SK-N-SH (cell line): Measurements from ENCODE around the gene C11orf98. TPM values are rescaled to one million over a fixed set of nuclear protein-coding genes. Genes with fewer than 3 reads are reported as not detected.
"Not testable (repeated sequence)": the region's sequence is repeated elsewhere in the genome, so short reads cannot be mapped to it uniquely, and the experiment has no call there.

Experiments used
- CTCF ChIA-PET: fragments of 300-600, 350-600 bp; formaldehyde crosslinking; extraction: SDS; loops from one replicate; lab custom pipeline; 2021; lab: Yijun Ruan, JAX
- POLR2A ChIA-PET: fragments of 350-600 bp; sonication (Branson Sonifier 250); formaldehyde crosslinking; extraction: SDS; loops from one replicate; lab custom pipeline; 2020; ENCODE audit warnings: antibody characterized with exemption, inconsistent platforms; lab: Yijun Ruan, JAX
- DNase-seq: peaks from one replicate; pipeline ENCODE4 v3.0.0; 2012
- H2AFZ ChIP-seq: fragments of 200-600 bp; sonication (generic); 2 replicates; pipeline ENCODE4 v1.8.1; 2016; ENCODE audit warnings: antibody characterized with exemption, mild to moderate bottlenecking, low read depth
- H3F3A ChIP-seq: fragments of 200-600 bp; sonication (generic); replicated peaks from 2 replicates; pipeline ENCODE3; 2016; ENCODE audit warnings: antibody characterized with exemption, mild to moderate bottlenecking; ENCODE audit not compliant: insufficient read depth
- H3K27ac ChIP-seq, 2 experiments: fragments of 200-500 bp in 1 of 2; fragments of 200-600 bp in 1 of 2; sonication (Bioruptor generic) in 1 of 2; sonication (generic), shearing (Covaris generic) in 1 of 2; 2 replicates each; pipeline versions ENCODE4 v1.5.1 to v1.6.1; 2014 to 2016; ENCODE audit warnings: low read depth in 2 of 2, inconsistent platforms in 1 of 2, low read length in 1 of 2, mild to moderate bottlenecking in 1 of 2, mixed read lengths in 1 of 2
- H3K27me3 ChIP-seq: fragments of 200-600 bp; sonication (generic), shearing (Covaris generic); 2 replicates; pipeline ENCODE4 v1.6.1; 2016; ENCODE audit warnings: mixed run types; ENCODE audit not compliant: insufficient read depth
- H3K36me3 ChIP-seq, 2 experiments: fragments of 200-500 bp in 1 of 2; fragments of 200-600 bp in 1 of 2; sonication (Bioruptor generic) in 1 of 2; sonication (generic) in 1 of 2; replicated peaks in 1 of 2; 2 replicates each; pipeline versions ENCODE3 to v1.5.1; 2014 to 2016; ENCODE audit warnings: low read length in 1 of 2, mild to moderate bottlenecking in 1 of 2; ENCODE audit not compliant: insufficient read depth in 2 of 2, control insufficient read depth in 1 of 2
- H3K4me1 ChIP-seq, 2 experiments: fragments of 200-500 bp in 1 of 2; fragments of 200-600 bp in 1 of 2; sonication (Bioruptor generic) in 1 of 2; sonication (generic), shearing (Covaris generic) in 1 of 2; 2 replicates each; pipeline versions ENCODE4 v1.5.1 to v1.6.1; 2014 to 2016; ENCODE audit warnings: low read depth in 1 of 2, low read length in 1 of 2, mixed run types in 1 of 2; ENCODE audit not compliant: insufficient read depth in 2 of 2, control insufficient read depth in 1 of 2
- H3K4me2 ChIP-seq: fragments of 200-600 bp; sonication (generic), shearing (Covaris generic); 2 replicates; pipeline ENCODE4 v1.6.1; 2017; ENCODE audit warnings: mixed run types
- H3K4me3 ChIP-seq, 2 experiments: fragments of 200-500 bp in 1 of 2; fragments of 200-600 bp in 1 of 2; sonication (Bioruptor generic) in 1 of 2; sonication (generic), shearing (Covaris generic) in 1 of 2; 2 replicates each; pipeline versions ENCODE4 v1.5.1 to v1.8.1; 2014 to 2016; ENCODE audit warnings: low read depth in 2 of 2, inconsistent platforms in 1 of 2, low read length in 1 of 2, mild to moderate bottlenecking in 1 of 2, mixed read lengths in 1 of 2, moderate library complexity in 1 of 2
- H3K79me2 ChIP-seq: fragments of 200-600 bp; sonication (generic); 2 replicates; pipeline ENCODE4 v1.8.1; 2017; ENCODE audit warnings: mild to moderate bottlenecking; ENCODE audit not compliant: insufficient read depth
- H3K9ac ChIP-seq: fragments of 200-600 bp; sonication (generic); 2 replicates; pipeline ENCODE4 v1.6.1; 2017; ENCODE audit warnings: mixed run types
- H3K9me2 ChIP-seq: fragments of 200-600 bp; sonication (generic); 2 replicates; pipeline ENCODE4 v1.6.1; 2017; ENCODE audit warnings: mixed run types
- H3K9me3 ChIP-seq: fragments of 200-600 bp; sonication (generic); 2 replicates; pipeline ENCODE4 v1.6.1; 2017; ENCODE audit warnings: mixed run types, mild to moderate bottlenecking, moderate library complexity
- H4K20me1 ChIP-seq: fragments of 200-600 bp; sonication (generic); 2 replicates; pipeline ENCODE4 v1.6.1; 2017; ENCODE audit warnings: mild to moderate bottlenecking, mixed run types; ENCODE audit not compliant: insufficient read depth
- ELF1 ChIP-seq: IDR thresholded peaks from 2 replicates; pipeline ENCODE4 v1.4.0; 2012
- FOSL2 ChIP-seq: IDR thresholded peaks from 2 replicates; pipeline ENCODE4 v1.4.0; 2012; ENCODE audit warnings: low read depth, mild to moderate bottlenecking, moderate library complexity, borderline replicate concordance
- GABPA ChIP-seq: IDR thresholded peaks from 2 replicates; pipeline ENCODE4 v1.4.0; 2012; ENCODE audit warnings: low read depth, mild to moderate bottlenecking
- MEF2A ChIP-seq: IDR thresholded peaks from 2 replicates; pipeline ENCODE4 v1.4.0; 2012; ENCODE audit warnings: low read depth, borderline replicate concordance
- MXI1 ChIP-seq: IDR thresholded peaks from 2 replicates; pipeline ENCODE4 v1.6.1; 2012; ENCODE audit warnings: mild to moderate bottlenecking, low read depth, low read length, improper control_type of control experiment
- NRF1 ChIP-seq: IDR thresholded peaks from 2 replicates; pipeline ENCODE4 v1.6.1; 2012; ENCODE audit warnings: low read depth, mild to moderate bottlenecking, low read length
- POLR2AphosphoS5 ChIP-seq: IDR thresholded peaks from 2 replicates; pipeline ENCODE4 v1.6.1; 2012; ENCODE audit warnings: low read depth, low read length
- RCOR1 ChIP-seq: fragments of 150-350 bp; IDR thresholded peaks from 2 replicates; pipeline ENCODE4 v1.6.1; 2017; ENCODE audit warnings: antibody characterized with exemption, low read length
- RFX5 ChIP-seq: IDR thresholded peaks from 2 replicates; pipeline ENCODE4 v1.6.1; 2012; ENCODE audit warnings: mild to moderate bottlenecking, improper control_type of control experiment, low read length
- RXRA ChIP-seq: IDR thresholded peaks from 2 replicates; pipeline ENCODE4 v1.4.0; 2012; ENCODE audit warnings: low read depth, mild to moderate bottlenecking, borderline replicate concordance
- SIN3A ChIP-seq: IDR thresholded peaks from 2 replicates; pipeline ENCODE4 v1.6.1; 2012; ENCODE audit warnings: low read depth, mild to moderate bottlenecking, low read length, moderate library complexity, borderline replicate concordance
- YY1 ChIP-seq: IDR thresholded peaks from 2 replicates; pipeline ENCODE4 v1.4.0; 2012; ENCODE audit warnings: low read depth, mild to moderate bottlenecking
- WGBS: methylation state at CpG from one replicate; pipeline ENCODE4 v1.1.6; 2017; ENCODE audit warnings: low lambda C conversion rate; 5-methylcytosine and 5-hydroxymethylcytosine counted together
- polyA plus RNA-seq, 3 experiments: library from polyadenylated mRNA; depleted of rRNA; stranded (reverse); fragments of >200 nt; gene quantifications; 2 replicates each; pipeline ENCODE4 v1.2.3, GENCODE V29; 2012
- TF ChIP-seq, protein P1 (sequence below): fragments of 150-350 bp; IDR thresholded peaks from 2 replicates; pipeline ENCODE4 v1.6.1; 2016; ENCODE audit warnings: mild to moderate bottlenecking, low read depth, low read length
- TF ChIP-seq, protein P2 (sequence below): IDR thresholded peaks from 2 replicates; pipeline ENCODE4 v1.4.0; 2012; ENCODE audit warnings: low read depth, borderline replicate concordance
- TF ChIP-seq, protein P3 (sequence below): IDR thresholded peaks from 2 replicates; pipeline ENCODE4 v1.4.0; 2012; ENCODE audit warnings: low read depth, borderline replicate concordance
- TF ChIP-seq, protein P4 (sequence below): fragments of 200-600 bp; sonication (generic); IDR thresholded peaks from 2 replicates; pipeline ENCODE4 v1.6.1; 2017; ENCODE audit warnings: antibody characterized with exemption, mild to moderate bottlenecking, moderate library complexity
- TF ChIP-seq, protein P5 (sequence below): IDR thresholded peaks from 2 replicates; pipeline ENCODE4; 2012

C11orf98 gene
- polyA plus RNA-seq, 1 of the 3 experiments (the other 2 are of a cell fraction), result 126 TPM

- TF ChIP-seq, protein P1, sequence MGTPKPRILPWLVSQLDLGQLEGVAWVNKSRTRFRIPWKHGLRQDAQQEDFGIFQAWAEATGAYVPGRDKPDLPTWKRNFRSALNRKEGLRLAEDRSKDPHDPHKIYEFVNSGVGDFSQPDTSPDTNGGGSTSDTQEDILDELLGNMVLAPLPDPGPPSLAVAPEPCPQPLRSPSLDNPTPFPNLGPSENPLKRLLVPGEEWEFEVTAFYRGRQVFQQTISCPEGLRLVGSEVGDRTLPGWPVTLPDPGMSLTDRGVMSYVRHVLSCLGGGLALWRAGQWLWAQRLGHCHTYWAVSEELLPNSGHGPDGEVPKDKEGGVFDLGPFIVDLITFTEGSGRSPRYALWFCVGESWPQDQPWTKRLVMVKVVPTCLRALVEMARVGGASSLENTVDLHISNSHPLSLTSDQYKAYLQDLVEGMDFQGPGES, result no peak
- TF ChIP-seq, protein P2, sequence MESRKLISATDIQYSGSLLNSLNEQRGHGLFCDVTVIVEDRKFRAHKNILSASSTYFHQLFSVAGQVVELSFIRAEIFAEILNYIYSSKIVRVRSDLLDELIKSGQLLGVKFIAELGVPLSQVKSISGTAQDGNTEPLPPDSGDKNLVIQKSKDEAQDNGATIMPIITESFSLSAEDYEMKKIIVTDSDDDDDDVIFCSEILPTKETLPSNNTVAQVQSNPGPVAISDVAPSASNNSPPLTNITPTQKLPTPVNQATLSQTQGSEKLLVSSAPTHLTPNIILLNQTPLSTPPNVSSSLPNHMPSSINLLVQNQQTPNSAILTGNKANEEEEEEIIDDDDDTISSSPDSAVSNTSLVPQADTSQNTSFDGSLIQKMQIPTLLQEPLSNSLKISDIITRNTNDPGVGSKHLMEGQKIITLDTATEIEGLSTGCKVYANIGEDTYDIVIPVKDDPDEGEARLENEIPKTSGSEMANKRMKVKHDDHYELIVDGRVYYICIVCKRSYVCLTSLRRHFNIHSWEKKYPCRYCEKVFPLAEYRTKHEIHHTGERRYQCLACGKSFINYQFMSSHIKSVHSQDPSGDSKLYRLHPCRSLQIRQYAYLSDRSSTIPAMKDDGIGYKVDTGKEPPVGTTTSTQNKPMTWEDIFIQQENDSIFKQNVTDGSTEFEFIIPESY, result no peak
- TF ChIP-seq RCOR1, result no peak
- TF ChIP-seq, protein P3, sequence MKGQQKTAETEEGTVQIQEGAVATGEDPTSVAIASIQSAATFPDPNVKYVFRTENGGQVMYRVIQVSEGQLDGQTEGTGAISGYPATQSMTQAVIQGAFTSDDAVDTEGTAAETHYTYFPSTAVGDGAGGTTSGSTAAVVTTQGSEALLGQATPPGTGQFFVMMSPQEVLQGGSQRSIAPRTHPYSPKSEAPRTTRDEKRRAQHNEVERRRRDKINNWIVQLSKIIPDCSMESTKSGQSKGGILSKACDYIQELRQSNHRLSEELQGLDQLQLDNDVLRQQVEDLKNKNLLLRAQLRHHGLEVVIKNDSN, result no peak
- TF ChIP-seq RFX5, result no peak
- TF ChIP-seq FOSL2, result no peak
- TF ChIP-seq ELF1, result no peak
- TF ChIP-seq MXI1, result no peak
Observed at GRCh38 chr11:62705413-62705812, 40.4 kb upstream of the C11orf98 start (continued).

GRCh38 chr11:62703921-62704320 is 38.9 kb upstream of the C11orf98 start:
- not testable (repeated sequence) for H3K9me2 ChIP-seq, H3K9ac ChIP-seq, H2AFZ ChIP-seq, H4K20me1 ChIP-seq, H3K27me3 ChIP-seq, DNase-seq, H3K4me3 ChIP-seq, H3K27ac ChIP-seq, H3K9me3 ChIP-seq, H3K4me2 ChIP-seq
- H3F3A ChIP-seq, result peaks cover 13% of the 10 kb centered on the region
- H3K36me3 ChIP-seq, result peaks cover 9 to 17% of the 10 kb centered on the region in 2 experiments
- ChIA-PET POLR2A (interaction anchor here (0.7 kb wide), 1 partner anchor 834 kb away, joined by 4 read pairs; no protein-coding TSS in a partner anchor), CTCF (interaction anchor here (1.1 to 6.6 kb wide), 2 partner anchors 9 to 23 kb away, joined by 3 to 48 read pairs; no protein-coding TSS in a partner anchor)
- peaks cover 13 to 35% of the 10 kb centered on the region in 2 experiments; a peak in 2 of 4 replicates for H3K4me1 ChIP-seq
- H3K79me2 ChIP-seq, result peaks cover 12% of the 10 kb centered on the region; the same call in 1 of the 2 replicates
- WGBS, result 100% methylated on average over 4 of the region's 4 CpGs

- Histone ChIP-seq H3K4me2 (no peak overlapping the region), H3K27ac (no peak overlapping the region), H3K27me3 (no peaks in the 10 kb centered on the region), H3K9me2 (no peaks in the 10 kb centered on the region), H3K79me2 (peaks cover 12% of the 10 kb centered on the region; the same call in 1 of the 2 replicates), H3K36me3 (peaks cover 9 to 17% of the 10 kb centered on the region in 2 experiments), H3K9me3 (no peaks in the 10 kb centered on the region), H2AFZ (no peak overlapping the region), H4K20me1 (no peaks in the 10 kb centered on the region), H3K9ac (no peak overlapping the region), H3K4me1 (peaks cover 7 to 18% of the 10 kb centered on the region in 2 experiments; a peak in 2 of 4 replicates), H3F3A (peaks cover 13% of the 10 kb centered on the region), H3K4me3 (no peak overlapping the region)
- ChIA-PET CTCF (interaction anchor here (0.5 to 1.6 kb wide), 3 partner anchors 21 to 141 kb away, joined by 3 to 4 read pairs (median 4); no protein-coding TSS in a partner anchor), POLR2A (interaction anchor here (1.5 kb wide), 1 partner anchor 37 kb away, joined by 6 read pairs; the partner anchor contains the start of genes C11orf98 and CSKMT)
- WGBS, result 94% methylated on average over 11 of the region's 11 CpGs
- no peak for DNase-seq
- no peak for TF ChIP-seq POLR2AphosphoS5
- TF ChIP-seq GABPA, result no peak
- no peak for TF ChIP-seq MEF2A
- TF ChIP-seq FOSL2, result no peak
- TF ChIP-seq YY1, result no peak
- no peak for TF ChIP-seq RXRA
- TF ChIP-seq, protein P4, sequence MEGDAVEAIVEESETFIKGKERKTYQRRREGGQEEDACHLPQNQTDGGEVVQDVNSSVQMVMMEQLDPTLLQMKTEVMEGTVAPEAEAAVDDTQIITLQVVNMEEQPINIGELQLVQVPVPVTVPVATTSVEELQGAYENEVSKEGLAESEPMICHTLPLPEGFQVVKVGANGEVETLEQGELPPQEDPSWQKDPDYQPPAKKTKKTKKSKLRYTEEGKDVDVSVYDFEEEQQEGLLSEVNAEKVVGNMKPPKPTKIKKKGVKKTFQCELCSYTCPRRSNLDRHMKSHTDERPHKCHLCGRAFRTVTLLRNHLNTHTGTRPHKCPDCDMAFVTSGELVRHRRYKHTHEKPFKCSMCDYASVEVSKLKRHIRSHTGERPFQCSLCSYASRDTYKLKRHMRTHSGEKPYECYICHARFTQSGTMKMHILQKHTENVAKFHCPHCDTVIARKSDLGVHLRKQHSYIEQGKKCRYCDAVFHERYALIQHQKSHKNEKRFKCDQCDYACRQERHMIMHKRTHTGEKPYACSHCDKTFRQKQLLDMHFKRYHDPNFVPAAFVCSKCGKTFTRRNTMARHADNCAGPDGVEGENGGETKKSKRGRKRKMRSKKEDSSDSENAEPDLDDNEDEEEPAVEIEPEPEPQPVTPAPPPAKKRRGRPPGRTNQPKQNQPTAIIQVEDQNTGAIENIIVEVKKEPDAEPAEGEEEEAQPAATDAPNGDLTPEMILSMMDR, result no peak
- no peak for TF ChIP-seq NRF1
- TF ChIP-seq SIN3A, result no peak
- TF ChIP-seq, protein P3, result no peak
- TF ChIP-seq MXI1, result no peak
- TF ChIP-seq, protein P5, sequence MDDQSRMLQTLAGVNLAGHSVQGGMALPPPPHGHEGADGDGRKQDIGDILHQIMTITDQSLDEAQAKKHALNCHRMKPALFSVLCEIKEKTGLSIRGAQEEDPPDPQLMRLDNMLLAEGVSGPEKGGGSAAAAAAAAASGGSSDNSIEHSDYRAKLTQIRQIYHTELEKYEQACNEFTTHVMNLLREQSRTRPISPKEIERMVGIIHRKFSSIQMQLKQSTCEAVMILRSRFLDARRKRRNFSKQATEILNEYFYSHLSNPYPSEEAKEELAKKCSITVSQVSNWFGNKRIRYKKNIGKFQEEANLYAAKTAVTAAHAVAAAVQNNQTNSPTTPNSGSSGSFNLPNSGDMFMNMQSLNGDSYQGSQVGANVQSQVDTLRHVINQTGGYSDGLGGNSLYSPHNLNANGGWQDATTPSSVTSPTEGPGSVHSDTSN, result no peak
Observed at GRCh38 chr11:62702246-62702645, 37.2 kb upstream of the C11orf98 start.
